NCI-H2196 treated with DMSO at 0.1 percent for 48 hours (cell line): ENCODE data around the gene STPG3.

ENCODE experiments used
- DNase-seq: peaks from one replicate; lab custom pipeline; 2025; ENCODE audit not compliant: unreplicated experiment; lab: John Stamatoyannopoulos, UW

STPG3 gene

GRCh38 chr9:137299938-137300337 is 48.9 kb downstream of the STPG3 start:
- no peak for DNase-seq

- no peak for DNase-seq
Measured at GRCh38 chr9:137300567-137301080, 49.5 kb downstream of the STPG3 start.

- peak; percentile 40 for DNase-seq
Measured at GRCh38 chr9:137301081-137301947, 50.2 kb downstream of the STPG3 start.

- DNase-seq = peak; percentile 72
Measured at GRCh38 chr9:137302118-137302448, 51.0 kb downstream of the STPG3 start, which contains the start of gene NRARP. Gene NRARP (minus strand): TSS chr9:137302271. CDS start chr9:137301928, 343 bp downstream.

- no peak for DNase-seq
Measured at GRCh38 chr9:137302449-137303150, 51.5 kb downstream of the STPG3 start.
